Embryonic facial prominence (tissue), 1 donor: ENCODE data around the gene FAM187B.
"Not testable (repeated sequence)": the region's sequence is repeated elsewhere in the genome, so short reads cannot be mapped to it uniquely, and the experiment has no call there.

Source experiments
- DNase-seq: peaks from one replicate; pipeline ENCODE4 v3.0.0-alpha.2; 2016; ENCODE audit errors: extremely low spot score

FAM187B gene

DNA sequence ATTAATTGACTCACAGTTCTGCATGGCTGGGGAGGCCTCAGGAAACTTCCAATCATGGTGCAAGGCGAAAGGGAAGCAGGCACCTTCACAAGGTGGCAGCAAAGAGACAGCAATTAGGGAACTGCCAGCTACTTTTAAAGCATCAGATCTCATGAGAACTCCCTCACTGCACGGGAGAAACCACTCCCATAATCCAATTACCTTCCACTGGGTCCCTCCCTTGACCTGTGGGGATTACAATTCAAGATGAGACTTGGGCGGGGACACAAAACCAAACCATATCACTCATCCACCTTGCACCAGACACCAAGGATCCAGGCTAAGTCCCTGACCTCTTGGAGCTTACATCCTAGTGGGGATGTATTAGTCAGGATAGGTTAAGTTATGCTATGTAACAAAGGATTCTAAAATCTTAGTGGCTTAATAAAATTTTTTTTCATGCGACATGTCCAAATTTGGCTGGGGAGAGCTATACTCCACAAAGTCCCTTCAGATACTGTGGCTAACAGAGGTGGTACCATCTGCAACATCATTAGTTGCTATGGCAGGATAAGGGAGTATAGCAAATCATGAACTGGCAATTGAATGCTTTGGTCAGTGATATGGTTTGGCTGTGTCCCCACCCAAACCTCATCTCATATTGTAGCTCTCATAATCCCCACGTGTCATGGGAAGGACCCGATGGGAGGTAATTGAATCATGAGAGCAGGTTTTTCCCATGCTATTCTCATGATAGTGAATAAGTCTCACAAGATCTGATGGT is 8.3 kb upstream of the FAM187B start:
- DNase-seq: no peak

DNA sequence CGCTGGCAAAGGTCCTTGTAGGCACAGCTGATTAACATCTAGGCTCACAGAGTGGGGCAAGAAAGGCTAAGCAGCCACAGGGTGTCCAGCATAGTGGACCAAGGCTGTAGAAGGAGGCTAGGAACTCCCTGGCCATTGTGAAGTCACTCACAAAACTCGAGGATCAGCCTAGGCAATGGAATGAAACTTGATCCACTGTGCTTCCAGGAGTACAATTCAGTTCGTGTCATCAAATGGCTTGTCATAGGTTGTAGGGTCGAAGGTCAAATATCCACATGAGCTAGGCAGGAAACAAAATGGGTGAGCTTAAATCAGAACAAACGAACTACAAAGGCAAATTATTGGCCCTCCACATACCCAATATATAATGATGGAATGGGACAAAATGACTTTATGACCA is 4.4 kb upstream of the FAM187B start:
- no peak for DNase-seq

DNA sequence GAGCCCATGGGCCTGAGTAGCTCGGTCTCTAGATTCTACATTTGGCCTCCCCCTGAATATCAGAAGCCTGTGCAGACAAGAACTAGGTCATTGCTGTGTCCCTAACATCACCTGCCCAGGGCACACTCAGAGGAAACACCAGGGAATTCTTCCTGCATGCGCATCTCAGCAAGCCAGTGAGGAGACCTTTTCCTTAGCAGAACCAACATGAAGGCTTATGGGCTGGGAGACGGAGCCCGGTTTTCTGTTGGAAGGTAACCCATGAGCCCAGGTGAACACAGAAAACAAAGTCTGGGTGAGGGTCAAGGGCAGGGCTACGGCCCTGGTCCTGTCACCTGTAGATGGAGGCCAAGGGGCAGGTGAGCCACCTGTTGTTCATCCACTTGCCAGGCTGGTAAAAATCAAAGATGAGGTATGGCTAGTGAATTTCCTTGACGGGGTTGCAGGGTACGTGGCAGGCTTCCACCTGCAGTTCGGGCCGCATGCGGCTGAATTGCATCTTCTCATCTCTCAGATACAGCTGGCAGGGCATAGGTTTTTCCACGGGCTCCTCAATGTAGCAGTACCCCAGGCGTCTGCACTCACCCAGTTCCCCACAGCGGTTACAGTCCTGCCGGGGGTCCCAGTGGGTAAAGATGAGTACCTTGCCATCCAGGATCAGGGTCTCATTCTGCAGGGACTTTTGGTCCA is 3.6 kb upstream of the FAM187B start:
- no peak for DNase-seq

DNA sequence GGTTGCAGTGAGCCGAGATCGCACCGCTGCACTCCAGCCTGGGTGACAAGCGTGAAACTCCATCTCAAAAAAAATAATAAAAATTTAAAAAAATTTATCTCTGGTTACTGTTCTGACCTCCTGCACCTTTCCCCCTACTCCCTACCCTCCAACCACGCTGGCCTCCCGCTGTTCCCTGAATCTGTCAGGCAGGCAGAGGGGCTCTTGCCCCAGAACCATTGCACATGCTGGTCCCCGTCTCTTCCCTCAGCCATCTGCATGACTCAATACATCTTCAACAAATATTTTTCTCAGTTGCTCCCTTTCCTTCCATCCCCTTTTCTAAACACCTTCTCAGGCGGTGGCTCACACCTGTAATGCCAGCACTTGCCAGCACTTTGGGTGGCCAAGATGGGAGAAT is 1.1 kb upstream of the FAM187B start:
- no peak for DNase-seq

DNA sequence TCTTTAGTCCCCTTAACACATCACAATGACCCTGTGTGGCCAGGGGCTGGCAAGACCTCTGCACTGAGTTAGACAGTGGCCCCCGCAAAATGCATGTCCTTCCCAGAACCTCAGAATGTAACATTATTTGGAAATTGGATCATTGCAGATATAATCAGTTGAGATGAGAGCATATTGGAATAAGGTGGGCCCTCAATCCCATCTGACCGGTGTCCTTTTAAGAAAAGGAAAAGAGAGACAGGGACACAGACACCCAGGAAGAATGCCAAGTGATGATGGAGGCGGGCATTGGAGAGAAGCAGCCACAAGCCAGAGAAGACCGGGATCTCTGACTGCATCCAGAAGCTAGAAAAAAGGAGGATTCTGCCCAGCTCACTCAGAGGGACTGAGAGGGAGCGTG is 1.8 kb downstream of the FAM187B start:
- no peak for DNase-seq

DNA sequence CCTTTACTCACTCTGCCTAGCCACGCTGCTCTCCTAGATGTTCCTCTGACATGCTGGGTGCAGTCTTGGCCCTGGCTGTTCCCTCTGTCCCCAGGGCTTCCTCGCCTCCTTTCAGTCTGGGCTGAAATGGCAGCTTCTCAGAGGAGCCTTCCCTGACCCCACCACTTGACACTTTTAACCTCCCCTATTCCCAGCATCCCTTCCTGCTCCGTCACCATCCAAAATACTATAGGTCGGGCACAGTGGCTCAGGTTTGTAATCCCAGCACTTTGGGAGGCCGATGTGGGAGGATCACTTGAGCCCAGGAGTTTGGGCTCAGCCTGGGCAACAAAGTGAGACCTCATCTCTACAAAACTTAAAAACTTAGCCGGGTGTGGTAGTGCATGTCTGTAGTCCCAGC is 2.6 kb downstream of the FAM187B start:
- no peak for DNase-seq

DNA sequence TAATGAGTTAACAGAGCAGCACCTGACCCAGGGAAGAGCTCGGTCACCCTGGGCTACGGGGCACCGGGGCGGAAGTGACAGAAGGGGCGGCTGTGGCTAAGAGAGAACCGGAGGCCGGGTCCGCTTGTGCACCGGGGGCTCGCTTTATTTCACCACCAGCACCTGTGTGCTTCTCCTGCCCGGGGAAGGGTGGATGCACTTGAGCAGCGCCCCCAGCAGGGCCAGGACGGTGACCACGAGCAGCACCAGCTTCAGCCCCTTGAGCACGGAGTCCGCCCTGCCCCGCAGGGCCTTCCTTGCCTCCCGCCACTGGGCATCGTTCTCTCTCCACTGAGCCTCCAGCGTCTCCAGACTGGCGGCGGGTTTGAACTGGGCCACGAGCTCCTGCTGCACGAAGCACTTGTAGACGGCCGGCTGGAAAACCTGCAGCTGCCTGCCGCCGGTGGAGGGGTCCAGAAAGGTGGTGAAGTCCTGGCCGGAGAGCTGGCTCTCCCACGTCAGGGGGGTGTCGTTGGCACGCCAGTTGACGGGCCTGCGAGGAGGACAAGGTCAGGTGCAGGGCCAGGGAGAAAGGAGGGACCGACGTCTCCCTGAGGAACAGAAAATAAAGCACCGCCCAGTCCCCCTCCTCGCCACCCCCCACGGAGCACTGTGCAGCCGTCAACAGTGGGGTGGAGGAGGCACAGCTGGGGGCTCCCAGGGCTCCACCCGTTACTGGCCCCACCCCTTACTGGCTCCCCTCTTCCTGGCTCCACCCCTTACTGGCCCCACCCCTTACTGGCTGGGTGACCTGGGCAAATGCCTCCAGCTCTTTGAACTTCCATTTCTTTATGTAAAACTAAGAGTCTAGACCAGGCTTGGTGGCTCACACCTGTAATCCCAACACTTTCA is 3.6 kb downstream of the FAM187B start:
- no peak for DNase-seq

DNA sequence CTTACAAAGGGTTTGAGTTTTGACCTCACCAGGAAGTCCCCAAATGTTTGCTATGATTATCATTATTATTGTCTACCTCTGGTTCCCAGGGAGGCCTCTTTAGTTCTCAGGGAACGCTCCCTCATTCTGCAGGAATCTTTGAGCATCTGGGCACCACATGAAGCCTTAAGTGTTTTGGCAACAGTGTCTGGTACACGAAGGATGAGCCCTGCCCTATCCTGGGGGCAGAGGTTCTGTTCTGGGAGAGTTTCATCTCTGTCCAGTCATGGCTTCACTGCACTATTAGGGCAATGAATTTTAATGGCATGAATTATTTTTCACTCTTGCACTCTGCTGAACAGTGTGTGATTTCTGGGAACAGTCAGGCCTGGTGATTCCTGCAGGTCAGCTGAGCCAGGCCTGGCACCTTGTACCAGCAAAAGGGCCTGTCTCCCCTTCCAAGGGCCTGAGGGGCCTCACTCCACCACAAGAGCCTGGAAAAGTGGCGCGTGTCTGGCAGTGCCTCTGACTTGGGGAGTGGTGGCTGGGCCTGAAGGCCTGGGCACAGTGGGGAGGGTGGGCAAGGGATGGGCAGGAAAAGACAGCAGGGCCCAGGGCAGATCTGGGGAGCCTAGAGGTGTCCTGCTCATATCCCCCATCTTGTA is 4.6 kb downstream of the FAM187B start:
- DNase-seq: no peak

DNA sequence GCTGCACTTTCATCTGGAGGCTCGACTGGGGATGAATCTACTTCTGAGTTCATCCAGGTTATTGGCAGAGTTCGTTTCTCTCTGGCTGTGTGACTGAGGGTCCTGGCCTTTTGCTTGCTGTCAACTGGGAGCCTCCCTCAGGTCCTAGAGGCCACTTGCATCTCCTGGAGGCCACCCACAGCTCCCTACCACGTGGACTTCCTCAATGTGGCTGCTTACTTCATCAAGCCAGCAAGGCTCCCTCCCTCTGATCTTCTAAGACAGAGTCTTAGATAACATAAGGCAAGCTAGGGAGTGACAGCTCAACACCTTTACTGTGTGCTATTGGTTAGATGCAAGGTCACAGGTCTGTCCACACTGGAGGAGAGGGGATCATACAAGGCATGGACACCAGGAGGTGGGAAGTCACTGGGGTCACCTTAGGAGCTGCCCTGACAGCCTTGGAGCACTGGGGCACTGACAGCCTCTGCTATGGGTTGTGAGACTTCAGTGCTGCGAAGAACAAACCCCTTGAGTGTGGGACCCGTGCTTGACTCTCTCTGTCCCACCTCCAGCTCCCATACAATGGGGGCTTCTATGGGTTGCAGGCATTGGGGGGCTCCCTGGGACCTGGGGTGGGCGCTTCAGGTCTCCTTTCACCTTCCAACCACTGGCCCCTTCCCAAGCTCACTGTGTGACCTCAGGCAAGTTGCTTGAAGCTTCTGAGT is 5.3 kb downstream of the FAM187B start:
- no peak for DNase-seq

DNA sequence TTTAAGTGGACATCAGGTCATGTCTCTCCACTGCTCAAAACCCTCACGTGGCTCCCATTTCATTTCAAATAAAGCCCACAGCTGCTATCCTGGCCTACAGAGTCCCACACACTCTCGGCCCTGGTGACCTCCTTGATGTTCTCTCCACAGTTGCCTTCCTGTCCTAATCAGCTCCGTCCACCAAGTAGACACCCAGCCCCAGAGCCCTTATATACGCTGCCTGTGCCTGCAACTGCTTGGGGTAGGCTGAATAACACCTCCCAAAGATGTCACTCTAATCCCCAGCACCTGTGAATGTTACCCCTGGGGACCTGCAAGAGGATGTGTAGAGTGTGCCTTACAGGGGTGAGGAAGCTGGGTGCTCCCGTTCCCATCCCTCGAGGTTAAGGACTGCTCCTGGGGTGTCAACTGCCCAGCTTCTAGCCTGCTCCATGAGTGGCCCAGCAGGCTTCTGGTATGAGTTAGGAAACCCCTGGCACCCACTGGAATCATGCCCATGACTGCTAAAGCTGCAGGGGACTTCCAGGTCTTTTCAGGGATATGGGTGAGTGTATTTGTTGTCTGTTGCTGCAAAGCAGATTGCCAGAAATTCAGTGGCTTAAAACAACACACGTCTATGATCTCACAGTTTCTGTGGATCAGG is 6.0 kb downstream of the FAM187B start:
- no peak for DNase-seq

DNA sequence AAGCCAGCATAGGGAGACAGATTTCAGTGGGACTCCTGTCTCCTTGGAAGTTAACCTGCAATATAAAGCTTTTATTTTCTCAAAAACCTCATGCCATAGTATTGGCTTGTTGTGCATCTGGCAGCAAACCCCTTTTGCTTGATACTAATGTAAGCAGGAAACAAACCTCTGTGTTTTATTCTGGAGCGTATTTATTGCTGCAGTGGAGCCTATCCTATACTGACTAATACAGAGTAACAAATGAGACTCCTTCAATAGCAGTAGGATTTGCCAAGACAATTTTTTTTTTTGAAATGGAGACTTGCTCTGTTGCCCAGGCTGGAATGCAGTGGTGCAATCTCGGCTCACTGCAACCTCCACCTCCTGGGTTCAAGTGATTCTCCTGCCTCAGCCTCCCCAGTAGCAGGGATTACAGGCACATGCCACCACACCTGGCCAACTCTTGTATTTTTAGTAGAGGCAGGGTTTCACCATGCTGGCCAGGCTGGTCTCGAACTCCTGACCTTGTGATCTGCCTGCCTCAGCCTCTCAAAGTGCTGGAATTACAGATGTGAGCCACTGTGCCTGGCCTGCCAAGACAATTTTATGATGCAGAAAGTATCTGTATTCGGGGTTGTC is 7.5 kb downstream of the FAM187B start:
- not testable (repeated sequence) for DNase-seq

DNA sequence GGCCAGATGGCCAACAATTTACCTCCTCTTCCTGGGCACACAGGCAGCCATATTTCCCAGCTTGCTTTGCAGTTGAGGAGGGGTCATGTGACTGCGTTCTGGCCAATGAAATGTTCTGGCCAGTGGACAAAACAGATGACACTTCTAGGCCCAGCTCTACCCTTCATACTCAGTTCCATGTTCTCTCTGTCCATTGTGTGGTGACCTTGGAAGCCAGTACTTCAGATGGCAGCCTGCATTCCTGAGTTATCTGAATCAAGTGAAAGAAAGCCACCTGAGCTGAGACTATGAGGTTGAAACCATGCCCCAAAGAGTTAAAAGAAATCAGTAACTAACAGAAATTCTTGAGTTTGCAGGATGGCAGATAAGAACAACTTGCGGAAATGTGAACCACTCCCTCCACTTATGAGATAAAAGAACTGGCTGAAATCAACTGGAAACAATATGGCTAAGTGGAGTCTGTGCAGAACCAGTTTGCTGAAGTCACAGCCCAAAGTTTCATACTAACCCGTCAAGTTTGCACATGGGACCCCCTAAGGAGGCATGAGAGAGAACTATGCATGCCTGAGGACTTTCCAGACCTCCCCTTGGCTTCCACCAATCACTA is 8.1 kb downstream of the FAM187B start:
- DNase-seq: no peak

DNA sequence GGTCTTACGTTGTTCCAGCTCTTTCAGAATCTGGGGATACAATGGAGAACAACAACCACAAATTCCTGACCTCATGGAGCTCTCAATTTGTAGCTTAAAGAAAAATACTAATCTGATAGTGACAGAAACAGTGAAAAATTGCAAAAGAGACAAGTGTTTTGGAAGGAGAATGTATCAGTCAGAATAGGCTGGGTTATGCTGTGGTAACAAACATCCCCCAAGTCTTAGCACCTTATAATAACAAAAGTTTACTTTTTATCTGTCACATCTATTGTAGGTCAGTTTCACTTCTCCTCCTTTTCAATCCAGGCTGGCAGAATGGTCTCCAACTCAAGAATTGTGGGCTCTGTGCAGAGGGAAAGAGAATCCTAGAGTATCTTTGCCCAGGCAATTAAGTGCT is 9.5 kb downstream of the FAM187B start:
- DNase-seq: no peak

DNA sequence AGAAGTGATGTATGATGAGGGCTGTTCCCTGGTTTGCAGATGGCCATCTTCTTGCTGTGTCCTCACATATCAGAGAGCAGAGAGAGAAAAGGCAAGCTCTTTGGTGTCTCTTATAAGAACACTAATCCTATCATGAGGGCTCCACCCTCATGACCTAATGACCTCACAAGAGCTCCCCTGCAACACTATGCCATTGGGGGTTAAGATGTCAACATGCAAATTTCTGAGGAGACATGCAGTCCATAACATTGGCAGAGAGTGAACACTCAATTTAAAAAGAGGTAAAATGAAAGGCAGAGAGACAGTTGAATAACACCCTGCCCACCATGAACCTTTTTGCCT is 10.9 kb downstream of the FAM187B start:
- DNase-seq: no peak

DNA sequence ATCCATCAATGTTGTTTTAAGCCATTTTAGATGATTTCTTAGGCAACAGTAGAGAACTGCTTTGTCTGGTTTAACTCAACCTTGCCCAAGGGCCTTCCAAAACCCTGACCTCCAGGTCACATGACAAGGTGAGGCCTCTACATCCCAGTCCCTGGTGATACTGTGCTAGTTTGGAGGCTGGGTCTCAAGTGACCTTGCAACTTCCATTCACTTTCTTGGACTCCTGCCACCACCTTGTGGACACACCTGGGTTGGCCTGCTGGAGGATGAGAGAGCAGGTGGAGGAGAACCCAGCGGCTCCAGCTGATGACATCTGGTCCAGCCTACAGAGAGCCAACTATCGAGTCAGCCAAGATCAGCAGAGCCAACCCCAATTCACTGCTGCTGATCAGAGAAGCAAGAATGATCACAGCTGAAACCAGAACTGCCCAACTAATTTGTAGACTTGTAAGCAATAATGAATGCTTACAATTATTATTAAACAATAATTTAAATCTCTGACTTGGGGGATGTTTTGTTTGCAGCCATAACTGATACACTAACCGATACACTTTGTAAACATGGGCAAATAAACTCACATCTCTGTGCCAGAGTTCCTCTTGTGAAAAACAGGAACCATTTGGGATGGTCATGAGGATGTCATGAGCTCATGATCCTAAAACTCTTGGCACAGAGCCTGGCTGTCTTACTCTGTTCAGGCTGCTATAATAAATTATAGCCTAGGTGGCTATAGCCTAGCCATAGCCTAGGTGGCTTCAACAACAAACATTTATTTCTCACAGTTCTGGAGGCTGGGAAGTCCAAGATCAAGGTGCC is 11.5 kb downstream of the FAM187B start:
- DNase-seq: no peak

DNA sequence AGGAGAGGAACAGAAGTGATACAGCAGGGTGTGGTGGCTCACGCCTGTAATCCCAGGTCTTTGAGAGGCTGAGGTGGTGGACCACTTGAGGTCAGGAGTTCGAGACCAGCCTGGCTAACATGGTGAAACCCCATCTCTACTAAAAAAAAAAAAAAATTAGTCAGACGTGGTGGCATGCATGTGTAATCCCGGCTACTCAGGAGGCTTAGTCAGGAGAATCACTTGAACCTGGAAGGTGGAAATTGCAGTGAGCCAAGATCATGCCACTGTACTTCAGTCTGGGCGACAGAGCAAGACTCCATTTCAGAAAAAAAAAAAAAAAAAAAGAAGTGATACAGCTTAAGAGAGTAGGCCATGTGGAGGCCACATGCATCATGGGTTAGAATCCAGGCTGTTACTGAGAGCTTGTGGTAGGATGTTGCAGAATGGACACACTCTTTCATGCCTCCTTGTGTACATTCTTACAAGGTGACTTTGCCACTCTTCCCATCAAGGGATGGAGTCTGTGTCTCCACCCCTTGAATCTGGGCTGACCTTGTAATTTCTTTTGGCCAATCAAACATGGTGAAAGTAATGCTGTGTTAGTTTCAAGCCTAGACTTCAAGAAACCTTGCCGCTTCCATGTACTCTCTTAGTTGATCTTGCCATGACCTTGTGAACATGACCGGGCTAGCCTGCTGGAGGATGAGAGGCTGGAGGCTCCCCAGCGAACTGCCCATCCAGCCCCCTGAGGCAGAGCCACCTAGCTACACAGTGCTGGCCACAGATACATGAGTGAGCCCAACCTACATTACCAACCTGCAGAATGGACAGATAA is 12.3 kb downstream of the FAM187B start:
- no peak for DNase-seq

DNA sequence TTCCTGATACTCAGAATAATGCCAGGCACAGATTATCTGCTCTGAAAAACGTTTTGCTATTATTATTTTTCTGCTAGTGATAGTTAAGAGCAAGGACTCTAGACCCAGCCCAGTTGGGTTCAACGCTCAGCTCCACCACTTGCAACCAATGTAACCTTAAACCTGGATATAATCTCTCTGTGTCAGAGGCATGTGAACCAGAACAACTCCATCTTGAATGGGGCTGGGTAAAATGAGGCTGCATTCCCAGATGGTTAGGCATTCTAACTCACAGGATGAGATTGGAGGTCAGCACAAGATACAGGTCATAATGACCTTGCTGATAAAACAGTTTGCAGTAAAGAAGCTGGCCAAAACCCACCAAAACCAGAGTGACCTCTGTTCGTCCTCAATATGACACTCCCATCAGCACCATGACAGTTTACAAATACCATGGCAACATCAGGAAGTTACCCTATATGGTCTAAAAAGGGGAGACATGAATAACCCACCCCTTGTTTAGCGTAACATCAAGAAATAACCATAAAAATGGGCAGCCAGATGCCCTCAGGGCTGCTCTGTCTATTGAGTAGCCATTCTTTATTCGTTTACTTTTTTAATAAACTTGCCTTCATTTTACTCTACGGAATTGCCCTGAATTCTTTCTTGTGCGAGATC is 13.6 kb downstream of the FAM187B start:
- DNase-seq: no peak
